Breast epithelium (tissue), 4 donors: ENCODE data around the gene CFH. TPM values are rescaled to one million over a fixed set of nuclear protein-coding genes. Genes with fewer than 3 reads are reported as not detected.

Source experiments
- DNase-seq, 2 donors: peaks; one replicate each; pipeline ENCODE4 v3.0.0-alpha.2; 2019; ENCODE audit warnings: low spot score in 2 of 2
- H3K27ac ChIP-seq, 2 donors: fragments of 200-600 bp; sonication (generic) in 1 of 2; one replicate each; pipeline ENCODE4 v1.5.1; 2016 to 2019; ENCODE audit warnings: mild to moderate bottlenecking in 1 of 2
- H3K27me3 ChIP-seq, 2 donors: fragments of 200-600 bp; sonication (generic) in 1 of 2; one replicate each; pipeline versions ENCODE4 v1.5.1 to v1.6.0; 2017 to 2019; ENCODE audit warnings: control low read depth in 1 of 2, mild to moderate bottlenecking in 1 of 2
- H3K36me3 ChIP-seq: fragments of 200-600 bp; one replicate; pipeline ENCODE4 v1.5.1; 2019
- H3K4me1 ChIP-seq, 2 donors: fragments of 200-600 bp; sonication (generic); one replicate each; pipeline ENCODE4 v1.5.1; 2016 to 2019; ENCODE audit warnings: control low read depth in 1 of 2
- H3K4me3 ChIP-seq, 3 donors: fragments of 200-600 bp; sonication (generic); 1 replicate in 2 of 3; 2 replicates in 1 of 3; pipeline ENCODE4 v1.5.1; 2016 to 2019; ENCODE audit warnings: mild to moderate bottlenecking in 3 of 3, moderate library complexity in 2 of 3
- H3K9me3 ChIP-seq, 2 donors: fragments of 200-600 bp; sonication (generic) in 1 of 2; one replicate each; pipeline ENCODE4 v1.5.1; 2016 to 2019; ENCODE audit warnings: control low read depth in 1 of 2
- POLR2A ChIP-seq: fragments of 450-650 bp; IDR thresholded peaks from one replicate; pipeline ENCODE4 v1.6.1; 2016; ENCODE audit warnings: antibody characterized with exemption, mild to moderate bottlenecking, moderate library complexity
- POLR2AphosphoS5 ChIP-seq, 3 donors: sonication (generic); formaldehyde crosslinking; IDR thresholded peaks; one replicate each; pipeline ENCODE4 v1.6.1; 2017; ENCODE audit warnings: antibody characterized with exemption in 3 of 3
- intact Hi-C: fragments of 100-400 bp; cut with DNase I; formaldehyde crosslinking; loops from one replicate; pipeline ENCODE4 v1.15.1; 2023; ENCODE audit warnings: low total_unique reads
- total RNA-seq, 3 donors: library from RNA; depleted of rRNA; stranded (reverse); fragments of >200 nt; gene quantifications; one replicate each; pipeline ENCODE4 v1.1.0, GENCODE V29; 2016
- TF ChIP-seq, protein P1 (sequence below), 3 donors: fragments of 450-650 bp; IDR thresholded peaks; one replicate each; pipeline ENCODE4 v1.5.1; 2016 to 2017; ENCODE audit warnings: antibody characterized with exemption in 3 of 3, mild to moderate bottlenecking in 3 of 3, moderate library complexity in 3 of 3

Gene CFH
- total RNA-seq, 3 donors from 2014 or later, result 59.7 to 266 (median 82.3) TPM

DNA sequence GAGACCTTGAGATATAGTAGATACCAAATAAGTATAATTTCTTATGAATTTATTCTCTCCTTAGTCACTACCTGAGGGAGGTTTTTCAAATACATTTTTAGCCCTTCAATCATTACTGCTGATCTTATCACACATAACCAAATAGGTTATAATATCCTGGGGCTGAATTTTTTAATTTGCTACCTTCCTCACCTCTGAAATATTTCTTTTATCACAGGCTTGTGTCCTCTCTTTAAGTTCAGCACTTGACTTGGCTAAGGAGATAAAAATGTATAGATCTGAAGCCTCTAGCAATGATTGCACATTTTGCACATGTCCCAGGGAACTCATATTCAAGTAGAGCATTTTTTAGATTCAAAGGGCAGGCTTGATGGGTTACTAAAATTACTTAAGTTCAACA is 23.1 kb downstream of the CFH start:
- no peak overlapping the region for H3K4me3 ChIP-seq
- TF ChIP-seq, protein P1, sequence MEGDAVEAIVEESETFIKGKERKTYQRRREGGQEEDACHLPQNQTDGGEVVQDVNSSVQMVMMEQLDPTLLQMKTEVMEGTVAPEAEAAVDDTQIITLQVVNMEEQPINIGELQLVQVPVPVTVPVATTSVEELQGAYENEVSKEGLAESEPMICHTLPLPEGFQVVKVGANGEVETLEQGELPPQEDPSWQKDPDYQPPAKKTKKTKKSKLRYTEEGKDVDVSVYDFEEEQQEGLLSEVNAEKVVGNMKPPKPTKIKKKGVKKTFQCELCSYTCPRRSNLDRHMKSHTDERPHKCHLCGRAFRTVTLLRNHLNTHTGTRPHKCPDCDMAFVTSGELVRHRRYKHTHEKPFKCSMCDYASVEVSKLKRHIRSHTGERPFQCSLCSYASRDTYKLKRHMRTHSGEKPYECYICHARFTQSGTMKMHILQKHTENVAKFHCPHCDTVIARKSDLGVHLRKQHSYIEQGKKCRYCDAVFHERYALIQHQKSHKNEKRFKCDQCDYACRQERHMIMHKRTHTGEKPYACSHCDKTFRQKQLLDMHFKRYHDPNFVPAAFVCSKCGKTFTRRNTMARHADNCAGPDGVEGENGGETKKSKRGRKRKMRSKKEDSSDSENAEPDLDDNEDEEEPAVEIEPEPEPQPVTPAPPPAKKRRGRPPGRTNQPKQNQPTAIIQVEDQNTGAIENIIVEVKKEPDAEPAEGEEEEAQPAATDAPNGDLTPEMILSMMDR (IDR thresholded peaks at IDR 0.05), result no peak
- TF ChIP-seq POLR2AphosphoS5 (IDR thresholded peaks at IDR 0.05), result no peak
- no peak for TF ChIP-seq POLR2A
- H3K27me3 ChIP-seq, result no peaks in the 10 kb centered on the region
- no peak for DNase-seq
- H3K4me1 ChIP-seq, result no peaks in the 10 kb centered on the region
- H3K27ac ChIP-seq, result no peak overlapping the region
- no peaks in the 10 kb centered on the region for H3K36me3 ChIP-seq
- intact Hi-C loops, result no loop called here
- no peaks in the 10 kb centered on the region for H3K9me3 ChIP-seq

GRCh38 chr1:196677781-196678509 is 26.1 kb downstream of the CFH start:
- DNase-seq, result no peak
- no peak for TF ChIP-seq POLR2A
- TF ChIP-seq POLR2AphosphoS5 (IDR thresholded peaks at IDR 0.05), result no peak
- TF ChIP-seq, protein P1 (IDR thresholded peaks at IDR 0.05), result no peak
- Histone ChIP-seq H3K27me3 (no peaks in the 10 kb centered on the region), H3K4me1 (no peaks in the 10 kb centered on the region), H3K27ac (no peak overlapping the region), H3K9me3 (no peaks in the 10 kb centered on the region), H3K36me3 (no peaks in the 10 kb centered on the region), H3K4me3 (no peak overlapping the region)
- intact Hi-C loops, result no loop called here

DNA sequence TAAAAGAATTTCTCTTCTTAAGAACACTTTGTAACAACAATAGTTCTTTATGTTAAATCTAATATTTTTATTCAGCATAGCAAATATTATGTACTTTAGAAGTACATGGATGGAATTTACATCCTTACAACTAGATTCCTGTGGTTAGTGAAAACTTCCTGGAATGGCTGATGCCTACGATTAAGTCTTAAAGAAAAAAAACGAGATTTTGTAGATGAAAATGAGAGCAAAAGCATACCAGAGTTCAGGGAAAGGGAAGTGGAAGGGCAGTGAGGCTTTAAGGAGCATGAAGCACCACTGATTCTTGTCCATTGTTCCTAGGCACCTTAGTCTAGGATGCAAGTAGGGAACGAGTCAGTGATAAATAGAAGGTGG is 26.7 kb downstream of the CFH start:
- TF ChIP-seq POLR2A (no peak), POLR2AphosphoS5 (IDR thresholded peaks at IDR 0.05) (no peak)
- TF ChIP-seq, protein P1 (IDR thresholded peaks at IDR 0.05), result no peak
- H3K27ac ChIP-seq, result no peak overlapping the region
- H3K4me1 ChIP-seq, result no peaks in the 10 kb centered on the region
- H3K27me3 ChIP-seq, result no peaks in the 10 kb centered on the region
- no peak for DNase-seq
- no peaks in the 10 kb centered on the region for H3K36me3 ChIP-seq
- no peaks in the 10 kb centered on the region for H3K9me3 ChIP-seq
- intact Hi-C loops, result no loop called here
- H3K4me3 ChIP-seq, result no peak overlapping the region

GRCh38 chr1:196680107-196680506 is 28.3 kb downstream of the CFH start:
- H3K9me3 ChIP-seq, result no peaks in the 10 kb centered on the region
- intact Hi-C loops, result loop anchor here (10.0 kb wide), 1 partner anchor 1065 kb away; no protein-coding TSS in a partner anchor
- H3K36me3 ChIP-seq, result no peaks in the 10 kb centered on the region
- TF ChIP-seq POLR2A (no peak), POLR2AphosphoS5 (IDR thresholded peaks at IDR 0.05) (no peak)
- TF ChIP-seq, protein P1 (IDR thresholded peaks at IDR 0.05), result no peak
- H3K4me3 ChIP-seq, result no peak overlapping the region
- DNase-seq, result no peak
- no peaks in the 10 kb centered on the region for H3K27me3 ChIP-seq
- H3K27ac ChIP-seq, result no peak overlapping the region
- no peaks in the 10 kb centered on the region for H3K4me1 ChIP-seq

DNA sequence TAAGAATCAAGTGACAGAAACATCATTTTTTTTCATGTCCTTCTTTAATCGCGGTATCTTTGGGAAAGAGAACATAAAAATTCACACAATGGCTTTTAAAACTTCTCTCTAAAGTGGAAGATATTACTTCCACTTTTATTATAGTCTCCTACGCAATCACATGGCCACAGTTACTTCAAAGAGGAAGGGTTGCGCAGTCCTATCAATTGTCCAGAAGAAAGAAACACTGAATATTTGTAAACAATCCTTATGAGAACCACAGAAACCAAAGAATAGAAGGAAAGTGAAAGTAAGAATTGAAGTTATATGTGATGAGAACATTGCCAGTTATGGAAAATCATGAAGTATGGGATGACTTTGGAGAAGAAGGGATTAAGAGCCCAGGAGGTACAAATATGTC is 32.6 kb downstream of the CFH start:
- no peak overlapping the region for H3K4me3 ChIP-seq
- H3K36me3 ChIP-seq, result no peaks in the 10 kb centered on the region
- H3K27me3 ChIP-seq, result no peaks in the 10 kb centered on the region
- H3K4me1 ChIP-seq, result no peaks in the 10 kb centered on the region
- DNase-seq, result no peak
- no peaks in the 10 kb centered on the region for H3K9me3 ChIP-seq
- intact Hi-C loops, result loop anchor here (10.0 kb wide), 1 partner anchor 1060 kb away; no protein-coding TSS in a partner anchor
- H3K27ac ChIP-seq, result no peak overlapping the region
- TF ChIP-seq, protein P1 (IDR thresholded peaks at IDR 0.05), result no peak
- TF ChIP-seq POLR2A (no peak), POLR2AphosphoS5 (IDR thresholded peaks at IDR 0.05) (no peak)
